HUES48 (cell line): ENCODE measurements around the gene MED27.

Experiments
- H3K27ac ChIP-seq: one replicate; pipeline ENCODE4 v1.7.0; 2013; ENCODE audit warnings: low read depth, low read length, inconsistent platforms
- H3K27me3 ChIP-seq: 2 replicates; pipeline ENCODE4 v1.6.1; 2013; ENCODE audit warnings: mild to moderate bottlenecking, low read length; ENCODE audit not compliant: control insufficient read depth, insufficient read depth
- H3K36me3 ChIP-seq: 2 replicates; pipeline ENCODE4 v1.6.1; 2013; ENCODE audit warnings: low read length; ENCODE audit not compliant: control insufficient read depth, insufficient read depth
- H3K4me1 ChIP-seq: 2 replicates; pipeline ENCODE4 v1.6.1; 2013; ENCODE audit warnings: mild to moderate bottlenecking, low read length; ENCODE audit not compliant: control insufficient read depth, insufficient read depth
- H3K4me3 ChIP-seq: 2 replicates; pipeline ENCODE4 v1.5.1; 2013; ENCODE audit warnings: mild to moderate bottlenecking, low read depth, low read length
- H3K9ac ChIP-seq: 2 replicates; pipeline ENCODE4 v1.6.1; 2013; ENCODE audit warnings: mild to moderate bottlenecking, low read depth, low read length, moderate library complexity
- H3K9me3 ChIP-seq: 2 replicates; pipeline ENCODE4 v1.6.1; 2013; ENCODE audit warnings: low read length; ENCODE audit not compliant: control insufficient read depth, insufficient read depth

MED27 gene

DNA sequence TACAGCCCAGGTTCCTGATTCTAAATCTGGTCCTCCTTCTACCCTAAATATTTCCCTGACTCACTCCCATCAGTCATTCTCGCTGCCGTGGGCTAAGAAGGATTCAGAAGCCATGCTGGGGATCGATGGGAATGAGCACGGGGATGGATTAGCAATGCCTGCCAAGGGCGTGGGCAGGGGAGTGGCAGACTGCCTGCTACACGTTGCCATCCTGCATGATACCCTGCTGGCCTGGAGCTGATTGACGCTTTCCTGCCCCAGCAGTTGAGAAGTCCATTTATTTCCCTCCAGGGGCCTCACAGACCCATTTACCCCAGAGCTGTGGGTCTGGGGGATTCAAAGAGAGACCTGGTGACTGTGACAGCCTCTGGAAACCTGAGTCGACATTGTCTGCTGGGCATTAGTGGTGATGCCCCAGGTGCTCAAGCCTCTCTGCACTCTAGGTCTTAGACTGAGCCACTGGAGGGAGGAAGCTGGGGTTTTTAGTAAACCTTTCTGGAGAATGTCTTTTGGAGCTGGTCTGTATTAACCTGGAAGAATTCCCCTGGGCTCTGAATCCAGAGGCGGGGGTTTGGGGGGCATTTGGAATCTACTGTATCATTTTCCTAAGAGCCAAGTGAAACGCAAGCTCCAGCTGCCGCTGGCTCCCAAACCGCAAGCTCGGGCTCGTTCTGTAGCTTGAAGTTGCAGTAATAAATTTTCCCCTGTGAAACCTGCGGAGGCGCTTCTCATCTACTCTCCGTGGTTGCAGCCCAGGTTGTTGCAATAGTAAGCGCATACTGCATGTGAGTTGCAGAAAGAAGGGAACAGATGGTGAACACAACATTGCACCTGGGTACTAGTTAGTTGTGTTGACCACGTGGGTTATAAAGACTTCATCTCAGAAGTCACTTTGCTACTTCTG is 263.4 kb downstream of the MED27 start:
- H3K36me3 ChIP-seq, result no peaks in the 10 kb centered on the region
- no peak overlapping the region for H3K4me3 ChIP-seq
- H3K9me3 ChIP-seq, result no peaks in the 10 kb centered on the region
- no peak overlapping the region for H3K27ac ChIP-seq
- H3K9ac ChIP-seq, result no peak overlapping the region
- no peaks in the 10 kb centered on the region for H3K27me3 ChIP-seq
- no peaks in the 10 kb centered on the region for H3K4me1 ChIP-seq

DNA sequence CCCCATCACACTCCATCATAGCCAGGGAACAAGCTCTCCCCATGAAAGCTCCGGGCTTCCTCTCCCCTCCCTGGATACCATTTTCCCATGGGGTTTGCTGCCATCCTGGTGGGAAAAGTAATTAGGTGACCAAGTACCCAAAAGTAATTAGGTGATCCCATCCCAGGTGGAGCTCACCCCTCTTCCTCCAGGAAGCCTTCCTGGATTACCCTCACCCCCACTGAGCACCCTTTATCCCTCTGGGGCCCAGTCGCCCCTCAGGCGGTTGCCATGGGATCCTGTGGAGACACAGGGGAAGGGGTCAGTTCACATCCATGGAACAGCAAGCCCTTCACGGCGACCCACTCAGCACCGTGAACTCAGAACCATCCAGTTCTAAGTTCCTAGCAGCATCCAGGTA is 265.0 kb downstream of the MED27 start:
- Histone ChIP-seq H3K4me1 (no peaks in the 10 kb centered on the region), H3K9me3 (no peaks in the 10 kb centered on the region), H3K27ac (no peak overlapping the region), H3K36me3 (no peaks in the 10 kb centered on the region), H3K9ac (no peak overlapping the region), H3K4me3 (no peak overlapping the region), H3K27me3 (no peaks in the 10 kb centered on the region)

GRCh38 chr9:131813116-131813515 is 266.6 kb downstream of the MED27 start:
- peaks cover under 1% of the 10 kb centered on the region; the same call in 1 of the 2 replicates for H3K4me1 ChIP-seq
- H3K27ac ChIP-seq, result no peak overlapping the region
- H3K27me3 ChIP-seq, result no peaks in the 10 kb centered on the region

GRCh38 chr9:131812116-131812790 is 267.4 kb downstream of the MED27 start:
- no peaks in the 10 kb centered on the region for H3K27me3 ChIP-seq
- H3K36me3 ChIP-seq, result no peaks in the 10 kb centered on the region
- no peak overlapping the region for H3K9ac ChIP-seq
- H3K4me1 ChIP-seq, result peaks cover 7% of the 10 kb centered on the region; the same call in 1 of the 2 replicates
- H3K9me3 ChIP-seq, result no peaks in the 10 kb centered on the region
- no peak overlapping the region for H3K4me3 ChIP-seq
- H3K27ac ChIP-seq, result no peak overlapping the region

More at GRCh38 chr9:131813116-131813515, 266.6 kb downstream of the MED27 start:
- no peaks in the 10 kb centered on the region for H3K9me3 ChIP-seq
- no peaks in the 10 kb centered on the region for H3K36me3 ChIP-seq
- H3K9ac ChIP-seq, result no peak overlapping the region
- H3K4me3 ChIP-seq, result no peak overlapping the region

- H3K36me3 ChIP-seq, result no peaks in the 10 kb centered on the region
- no peak overlapping the region for H3K27ac ChIP-seq
- no peak overlapping the region for H3K4me3 ChIP-seq
- H3K9me3 ChIP-seq, result no peaks in the 10 kb centered on the region
- H3K27me3 ChIP-seq, result no peaks in the 10 kb centered on the region
- H3K9ac ChIP-seq, result no peak overlapping the region
- H3K4me1 ChIP-seq, result peaks cover 15% of the 10 kb centered on the region
These were observed 268.3 kb downstream of the MED27 start for GRCh38 chr9:131811405-131811804.

DNA sequence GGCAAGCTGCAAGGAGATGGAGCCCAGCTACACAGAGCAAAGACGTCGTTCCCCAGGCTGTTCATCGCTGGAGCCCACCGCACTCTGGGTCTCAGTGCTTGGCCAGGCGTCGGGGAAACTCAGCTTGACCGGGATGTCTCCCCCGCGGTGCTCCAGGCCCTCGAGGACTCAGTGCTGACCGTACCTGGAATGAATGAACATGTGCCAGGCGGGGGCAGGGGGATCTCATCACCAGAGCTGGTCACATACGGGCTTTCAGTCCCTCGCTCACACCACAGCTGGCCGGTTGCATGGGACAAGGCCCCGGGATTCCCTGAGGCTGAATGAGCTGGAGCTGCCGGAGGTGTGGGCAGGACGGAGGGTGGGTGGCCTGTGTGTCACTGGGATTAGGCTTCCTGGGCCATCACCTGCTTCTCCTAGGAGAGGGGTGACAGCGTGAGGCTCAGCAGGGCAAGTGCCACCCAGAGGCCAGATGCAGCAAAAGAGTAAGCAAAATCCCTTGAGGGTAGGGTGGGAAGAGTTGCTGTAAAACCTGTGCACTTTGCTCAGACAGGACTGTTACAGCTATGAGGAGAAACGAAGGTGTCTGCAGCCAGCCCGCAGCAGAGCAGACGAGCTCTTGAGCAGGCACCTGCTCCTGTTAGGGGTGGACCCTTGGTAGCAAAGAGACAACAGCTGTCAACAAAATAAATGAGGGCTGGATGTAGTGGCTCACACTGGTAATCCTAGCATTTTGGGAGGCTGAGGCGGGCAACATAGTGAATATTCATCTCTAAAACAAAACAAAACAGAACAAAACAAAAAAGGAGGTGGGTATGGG is 269.1 kb downstream of the MED27 start:
- Histone ChIP-seq H3K27ac (no peak overlapping the region), H3K9ac (no peak overlapping the region), H3K9me3 (no peaks in the 10 kb centered on the region), H3K4me3 (no peak overlapping the region), H3K27me3 (no peaks in the 10 kb centered on the region), H3K4me1 (peaks cover 21% of the 10 kb centered on the region), H3K36me3 (no peaks in the 10 kb centered on the region)
